ENCODE measurements around the gene RPL13.

DNA sequence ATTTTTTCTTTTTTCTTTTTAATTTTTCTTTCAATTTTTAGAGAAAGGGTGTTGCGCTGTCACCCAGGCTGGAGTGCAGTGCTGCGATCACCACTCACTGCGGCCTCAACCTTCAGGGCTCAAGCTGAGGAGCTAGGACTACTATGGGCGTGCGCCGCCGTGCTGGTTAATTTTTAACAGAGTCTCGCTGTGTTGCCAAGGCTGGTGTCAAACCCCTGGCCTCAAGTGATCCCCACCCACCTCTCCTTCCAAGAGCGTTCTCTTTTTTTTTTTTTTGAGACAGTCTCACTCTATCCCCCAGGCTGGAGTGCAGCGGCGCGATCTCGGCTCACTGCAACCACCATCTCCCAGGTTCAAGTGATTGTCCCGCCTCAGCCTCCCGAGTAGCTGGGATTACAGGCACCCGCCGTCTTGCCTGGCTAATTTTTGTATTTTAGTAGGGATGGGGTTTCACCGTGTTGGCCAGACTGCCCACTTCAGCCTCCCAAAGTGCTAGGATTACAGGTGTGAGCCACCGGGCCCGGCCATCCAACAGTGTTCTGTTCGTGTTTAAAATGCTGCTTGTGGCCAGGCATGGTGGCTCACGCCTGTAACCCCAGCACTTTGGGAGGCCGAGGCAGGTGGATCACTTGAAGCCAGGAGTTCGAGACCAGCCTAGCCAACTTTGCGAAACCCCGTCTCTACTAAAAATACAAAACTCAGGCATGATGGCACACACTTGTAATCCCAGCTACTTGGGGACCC is 14.5 kb upstream of the RPL13 start:
- TF ChIP-seq POLR2AphosphoS5 (IDR thresholded peaks at IDR 0.05; ENCODE audit: low read depth, low read length): no peak
- TF ChIP-seq SIN3A (IDR thresholded peaks at IDR 0.05; ENCODE audit: borderline replicate concordance, insufficient read depth, low read length): no peak
- no peak for TF ChIP-seq TAF1 (IDR thresholded peaks at IDR 0.05; ENCODE audit: borderline replicate concordance, insufficient read depth, low read length)
- TF ChIP-seq, protein P1, sequence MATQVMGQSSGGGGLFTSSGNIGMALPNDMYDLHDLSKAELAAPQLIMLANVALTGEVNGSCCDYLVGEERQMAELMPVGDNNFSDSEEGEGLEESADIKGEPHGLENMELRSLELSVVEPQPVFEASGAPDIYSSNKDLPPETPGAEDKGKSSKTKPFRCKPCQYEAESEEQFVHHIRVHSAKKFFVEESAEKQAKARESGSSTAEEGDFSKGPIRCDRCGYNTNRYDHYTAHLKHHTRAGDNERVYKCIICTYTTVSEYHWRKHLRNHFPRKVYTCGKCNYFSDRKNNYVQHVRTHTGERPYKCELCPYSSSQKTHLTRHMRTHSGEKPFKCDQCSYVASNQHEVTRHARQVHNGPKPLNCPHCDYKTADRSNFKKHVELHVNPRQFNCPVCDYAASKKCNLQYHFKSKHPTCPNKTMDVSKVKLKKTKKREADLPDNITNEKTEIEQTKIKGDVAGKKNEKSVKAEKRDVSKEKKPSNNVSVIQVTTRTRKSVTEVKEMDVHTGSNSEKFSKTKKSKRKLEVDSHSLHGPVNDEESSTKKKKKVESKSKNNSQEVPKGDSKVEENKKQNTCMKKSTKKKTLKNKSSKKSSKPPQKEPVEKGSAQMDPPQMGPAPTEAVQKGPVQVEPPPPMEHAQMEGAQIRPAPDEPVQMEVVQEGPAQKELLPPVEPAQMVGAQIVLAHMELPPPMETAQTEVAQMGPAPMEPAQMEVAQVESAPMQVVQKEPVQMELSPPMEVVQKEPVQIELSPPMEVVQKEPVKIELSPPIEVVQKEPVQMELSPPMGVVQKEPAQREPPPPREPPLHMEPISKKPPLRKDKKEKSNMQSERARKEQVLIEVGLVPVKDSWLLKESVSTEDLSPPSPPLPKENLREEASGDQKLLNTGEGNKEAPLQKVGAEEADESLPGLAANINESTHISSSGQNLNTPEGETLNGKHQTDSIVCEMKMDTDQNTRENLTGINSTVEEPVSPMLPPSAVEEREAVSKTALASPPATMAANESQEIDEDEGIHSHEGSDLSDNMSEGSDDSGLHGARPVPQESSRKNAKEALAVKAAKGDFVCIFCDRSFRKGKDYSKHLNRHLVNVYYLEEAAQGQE (IDR thresholded peaks at IDR 0.05; ENCODE audit: insufficient read depth in 1 of 2, low read depth in 2 of 2, low read length in 2 of 2): no peak
- TF ChIP-seq FOXP2 (optimal IDR thresholded peaks at IDR 0.05; ENCODE audit: borderline replicate concordance, extremely low read depth, extremely low read length, insufficient read depth): no peak

Data from PFSK-1 (cell line).